Measurements from ENCODE around the gene NGEF. TPM values are rescaled to one million over a fixed set of nuclear protein-coding genes. Genes with fewer than 3 reads are reported as not detected.
A peak's percentile ranks its signal among the peaks of the same experiment; 100 is the strongest.

NGEF gene, protein sequence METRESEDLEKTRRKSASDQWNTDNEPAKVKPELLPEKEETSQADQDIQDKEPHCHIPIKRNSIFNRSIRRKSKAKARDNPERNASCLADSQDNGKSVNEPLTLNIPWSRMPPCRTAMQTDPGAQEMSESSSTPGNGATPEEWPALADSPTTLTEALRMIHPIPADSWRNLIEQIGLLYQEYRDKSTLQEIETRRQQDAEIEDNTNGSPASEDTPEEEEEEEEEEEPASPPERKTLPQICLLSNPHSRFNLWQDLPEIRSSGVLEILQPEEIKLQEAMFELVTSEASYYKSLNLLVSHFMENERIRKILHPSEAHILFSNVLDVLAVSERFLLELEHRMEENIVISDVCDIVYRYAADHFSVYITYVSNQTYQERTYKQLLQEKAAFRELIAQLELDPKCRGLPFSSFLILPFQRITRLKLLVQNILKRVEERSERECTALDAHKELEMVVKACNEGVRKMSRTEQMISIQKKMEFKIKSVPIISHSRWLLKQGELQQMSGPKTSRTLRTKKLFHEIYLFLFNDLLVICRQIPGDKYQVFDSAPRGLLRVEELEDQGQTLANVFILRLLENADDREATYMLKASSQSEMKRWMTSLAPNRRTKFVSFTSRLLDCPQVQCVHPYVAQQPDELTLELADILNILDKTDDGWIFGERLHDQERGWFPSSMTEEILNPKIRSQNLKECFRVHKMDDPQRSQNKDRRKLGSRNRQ
- total RNA-seq, result 10 to 100 TPM; 10.6 to 22.6 TPM
- polyA plus RNA-seq, result 10 to 100 TPM; 10.7 to 10.9 TPM

DNA sequence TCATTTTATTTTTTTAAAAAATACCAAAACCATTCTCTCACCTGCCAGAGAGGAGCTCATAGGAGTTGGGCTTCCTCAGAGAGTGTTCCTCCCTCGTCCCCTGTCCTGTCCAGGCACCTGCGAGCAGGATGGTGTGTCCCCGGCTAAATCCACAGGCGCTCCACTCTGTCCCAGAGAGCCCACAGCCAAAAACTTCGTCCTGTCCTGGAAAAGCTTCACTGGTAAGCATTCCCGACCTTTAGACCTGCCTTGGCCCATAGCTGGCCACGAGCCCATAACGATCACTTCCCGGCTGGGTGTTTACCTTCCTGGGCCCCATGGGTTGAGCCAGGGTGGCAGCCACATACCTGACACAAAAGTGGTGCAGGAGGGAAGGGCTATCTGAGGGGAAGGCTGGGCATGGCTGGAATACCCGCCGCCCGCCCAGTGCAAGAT lies at the start of gene NGEF:
Gene NGEF, minus strand, starts transcription at position 230 of the 435 bp plus-strand sequence. CDS start 38,366 bp downstream, outside the sequence.
- H3K36me3 ChIP-seq (ENCODE audit: control insufficient read depth in 4 of 4, insufficient read depth in 3 of 4, low read depth in 1 of 4, low read length in 3 of 4), result no peaks in the 10 kb centered on the region
- no peaks in the 10 kb centered on the region for H3K27me3 ChIP-seq (ENCODE audit: control insufficient read depth in 4 of 4, insufficient read depth in 4 of 4, low read length in 3 of 4)
- H3K27ac ChIP-seq (ENCODE audit: low read depth in 1 of 2, low read length in 2 of 2), result peak within 1 kb of the TSS; percentile 85 to 86
- WGBS, result 30% methylated on average over 12 of the region's 12 CpGs
- H3K9ac ChIP-seq (ENCODE audit: low read depth in 1 of 2, low read length in 2 of 2), result peak within 1 kb of the TSS; percentile 71 to 77
- no peaks in the 10 kb centered on the region for H3K9me3 ChIP-seq (ENCODE audit: control insufficient read depth in 4 of 4, low read length in 3 of 4)
- TF ChIP-seq, protein P1, sequence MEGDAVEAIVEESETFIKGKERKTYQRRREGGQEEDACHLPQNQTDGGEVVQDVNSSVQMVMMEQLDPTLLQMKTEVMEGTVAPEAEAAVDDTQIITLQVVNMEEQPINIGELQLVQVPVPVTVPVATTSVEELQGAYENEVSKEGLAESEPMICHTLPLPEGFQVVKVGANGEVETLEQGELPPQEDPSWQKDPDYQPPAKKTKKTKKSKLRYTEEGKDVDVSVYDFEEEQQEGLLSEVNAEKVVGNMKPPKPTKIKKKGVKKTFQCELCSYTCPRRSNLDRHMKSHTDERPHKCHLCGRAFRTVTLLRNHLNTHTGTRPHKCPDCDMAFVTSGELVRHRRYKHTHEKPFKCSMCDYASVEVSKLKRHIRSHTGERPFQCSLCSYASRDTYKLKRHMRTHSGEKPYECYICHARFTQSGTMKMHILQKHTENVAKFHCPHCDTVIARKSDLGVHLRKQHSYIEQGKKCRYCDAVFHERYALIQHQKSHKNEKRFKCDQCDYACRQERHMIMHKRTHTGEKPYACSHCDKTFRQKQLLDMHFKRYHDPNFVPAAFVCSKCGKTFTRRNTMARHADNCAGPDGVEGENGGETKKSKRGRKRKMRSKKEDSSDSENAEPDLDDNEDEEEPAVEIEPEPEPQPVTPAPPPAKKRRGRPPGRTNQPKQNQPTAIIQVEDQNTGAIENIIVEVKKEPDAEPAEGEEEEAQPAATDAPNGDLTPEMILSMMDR (IDR thresholded peaks at IDR 0.05; ENCODE audit: low read depth, low read length, missing input control), result no peak
- TF ChIP-seq TAF1 (conservative IDR thresholded peaks at IDR 0.05), result peak; percentile 75
- peak; percentile 96 for TF ChIP-seq SP1 (IDR thresholded peaks at IDR 0.05)
- TF ChIP-seq, protein P2, sequence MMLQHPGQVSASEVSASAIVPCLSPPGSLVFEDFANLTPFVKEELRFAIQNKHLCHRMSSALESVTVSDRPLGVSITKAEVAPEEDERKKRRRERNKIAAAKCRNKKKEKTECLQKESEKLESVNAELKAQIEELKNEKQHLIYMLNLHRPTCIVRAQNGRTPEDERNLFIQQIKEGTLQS (IDR thresholded peaks at IDR 0.05), result no peak
- TF ChIP-seq JUND (IDR thresholded peaks at IDR 0.05), result peak in 1 of 2 donors; percentile 56
- TF ChIP-seq EGR1 (IDR thresholded peaks at IDR 0.05; ENCODE audit: low read depth in 2 of 2), result peak; percentile 71 to 94
- TF ChIP-seq HNF4A (conservative IDR thresholded peaks at IDR 0.05), result peak; percentile 92 to 93
- TF ChIP-seq GABPA (IDR thresholded peaks at IDR 0.05 in 1 of 2, conservative IDR thresholded peaks at IDR 0.05 in 1 of 2), result peak in 1 of 2 donors; percentile 84
- TF ChIP-seq ZBTB33 (IDR thresholded peaks at IDR 0.05), result no peak
- TF ChIP-seq MAX (IDR thresholded peaks at IDR 0.05), result peak; percentile 99
- TF ChIP-seq RXRA (IDR thresholded peaks at IDR 0.05), result peak; percentile 90 to 94
- peak; percentile 97 for TF ChIP-seq FOXA1 (IDR thresholded peaks at IDR 0.05)
- TF ChIP-seq REST (IDR thresholded peaks at IDR 0.05), result peak; percentile 91
- peak; percentile 38 to 59 for TF ChIP-seq RAD21 (IDR thresholded peaks at IDR 0.05)
- no peak for TF ChIP-seq NR2F2 (IDR thresholded peaks at IDR 0.05)
- peak; percentile 96 for TF ChIP-seq FOXA2 (IDR thresholded peaks at IDR 0.05)
- TF ChIP-seq YY1 (IDR thresholded peaks at IDR 0.05), result peak; percentile 80
- TF ChIP-seq HNF4G (IDR thresholded peaks at IDR 0.05), result peak; percentile 90
- H3K4me3 ChIP-seq (ENCODE audit: low read depth in 1 of 3, low read length in 3 of 3), result peak within 1 kb of the TSS; percentile 54 to 64 (median 63)
- peak; percentile 74 for DNase-seq (ENCODE audit: low spot score)
- peaks cover 13 to 34% (median 21%) of the 10 kb centered on the region in 4 donors for H3K4me1 ChIP-seq (ENCODE audit: control insufficient read depth in 4 of 4, insufficient read depth in 4 of 4, low read length in 3 of 4)
